Immature natural killer cell (primary cell): ENCODE data around the gene ABCG2. TPM values are rescaled to one million over a fixed set of nuclear protein-coding genes. Genes with fewer than 3 reads are reported as not detected.
A peak's percentile ranks its signal among the peaks of the same experiment; 100 is the strongest.

Experiments used
- DNase-seq, 3 donors: peaks; one replicate each; pipeline ENCODE4 v3.0.0; 2022; ENCODE audit warnings: mixed read lengths in 1 of 3
- H3K27ac Mint-ChIP-seq, 6 donors: one replicate each; pipeline ENCODE4 v1.8.0; 2020; ENCODE audit warnings: mixed read lengths in 6 of 6, mild to moderate bottlenecking in 5 of 6, inconsistent platforms in 4 of 6, moderate library complexity in 3 of 6
- H3K27me3 Mint-ChIP-seq, 3 donors: one replicate each; pipeline ENCODE4 v1.8.0; 2020 to 2021; ENCODE audit warnings: low read depth in 3 of 3, mild to moderate bottlenecking in 3 of 3, mixed read lengths in 3 of 3, moderate library complexity in 3 of 3, inconsistent platforms in 1 of 3
- H3K36me3 Mint-ChIP-seq, 3 donors: one replicate each; pipeline ENCODE4 v1.8.0; 2020; ENCODE audit warnings: mixed read lengths in 3 of 3, inconsistent platforms in 2 of 3, mild to moderate bottlenecking in 2 of 3
- H3K4me1 Mint-ChIP-seq, 2 donors: one replicate each; pipeline ENCODE4 v1.8.0; 2020; ENCODE audit warnings: inconsistent platforms in 2 of 2, mild to moderate bottlenecking in 2 of 2, mixed read lengths in 2 of 2, moderate library complexity in 1 of 2
- H3K4me3 Mint-ChIP-seq, 5 donors: one replicate each; pipeline ENCODE4 v1.8.0; 2020; ENCODE audit warnings: mild to moderate bottlenecking in 5 of 5, mixed read lengths in 5 of 5, inconsistent platforms in 3 of 5, moderate library complexity in 3 of 5
- H3K9me3 Mint-ChIP-seq, 6 donors: one replicate each; pipeline ENCODE4 v1.8.0; 2020; ENCODE audit warnings: mild to moderate bottlenecking in 6 of 6, mixed read lengths in 6 of 6, inconsistent platforms in 4 of 6, moderate library complexity in 3 of 6
- polyA plus RNA-seq, 3 donors: library from polyadenylated mRNA; unstranded; fragments of 300-500 nt; fragmentation: Illumina TruSeq; gene quantifications; one replicate each; pipeline ENCODE4 v1.2.3, GENCODE V29; 2021

Gene ABCG2
- 1 to 10 TPM in 2 of 3 donors, under 1 TPM in 1; 0.69 to 2.5 (median 1.3) TPM for polyA plus RNA-seq

DNA sequence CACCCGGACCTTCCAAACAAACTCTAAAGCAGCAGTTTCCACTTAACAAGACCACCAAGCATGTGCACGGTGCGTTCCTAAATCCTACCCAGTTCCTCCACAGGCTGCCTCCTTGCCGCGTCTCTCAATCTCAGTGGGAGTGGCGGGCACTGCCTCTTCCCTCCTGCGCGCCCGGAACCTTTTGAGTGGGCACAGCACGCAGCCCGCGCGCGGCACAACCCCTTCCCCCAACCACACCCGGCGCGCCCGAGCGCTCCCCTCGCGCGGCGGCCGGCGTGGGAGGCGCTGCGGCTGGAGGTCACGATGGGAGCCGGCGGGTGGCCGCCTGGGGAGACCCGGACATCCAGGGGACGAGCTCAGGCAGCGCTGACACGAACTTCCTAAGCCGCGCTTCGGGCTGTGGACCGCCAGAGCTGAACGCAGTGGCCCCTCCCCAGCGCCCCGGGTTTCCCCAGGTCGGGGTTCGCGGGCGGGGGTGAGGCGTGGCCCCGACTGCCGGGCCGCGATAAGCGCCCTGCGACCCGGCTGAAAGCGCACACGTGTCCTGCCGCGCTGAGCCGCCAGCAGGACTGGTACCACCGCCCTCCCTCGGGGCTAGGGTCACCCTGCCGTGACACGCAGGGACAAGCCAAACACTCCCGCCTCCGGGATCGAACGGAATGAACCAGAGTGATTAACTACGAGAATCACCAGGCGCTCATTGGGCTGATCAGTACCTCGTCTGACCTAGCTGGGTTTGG is at the start of gene ABCG2:
Gene ABCG2, minus strand, starts transcription at position 151 of the 740 bp plus-strand sequence. CDS start 18,644 bp downstream, outside the sequence.
- Mint-ChIP-seq H3K27ac (peak within 1 kb of the TSS in 1 of 6 donors; percentile 57), H3K36me3 (peaks cover 0 to 5% (median 0%) of the 10 kb centered on the region in 3 donors), H3K4me3 (peak within 1 kb of the TSS; percentile 69 to 90 (median 77)), H3K4me1 (peaks cover 11 to 19% of the 10 kb centered on the region in 2 donors), H3K27me3 (peaks cover 0 to 11% (median 5%) of the 10 kb centered on the region in 3 donors), H3K9me3 (no peaks in the 10 kb centered on the region)
- peak; percentile 17 to 45 (median 23) for DNase-seq

DNA sequence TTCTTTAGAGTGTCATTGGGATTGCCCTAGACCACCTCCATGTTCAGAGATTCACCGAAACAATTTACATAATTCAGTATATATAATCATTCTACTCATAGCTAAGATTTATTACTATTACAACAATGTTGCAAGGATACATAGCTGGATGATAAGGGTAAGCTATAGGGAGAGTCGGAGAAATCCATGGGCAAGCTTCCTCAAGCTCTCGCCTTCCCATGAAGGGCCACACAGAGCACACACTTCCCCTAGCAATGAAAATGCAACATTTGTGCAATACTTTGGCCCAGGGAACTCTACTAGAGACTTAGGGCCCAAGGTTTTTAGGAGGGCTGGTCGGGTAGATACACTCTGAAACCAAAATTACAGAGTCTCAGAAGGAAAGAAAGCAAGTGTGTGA is 49.7 kb upstream of the ABCG2 start:
- H3K36me3 Mint-ChIP-seq: no peaks in the 10 kb centered on the region
- no peak for DNase-seq
- no peak overlapping the region for H3K4me3 Mint-ChIP-seq
- H3K27ac Mint-ChIP-seq: no peak overlapping the region
- peaks cover under 1 to 2% (median 1%) of the 10 kb centered on the region in 3 donors for H3K27me3 Mint-ChIP-seq
- H3K4me1 Mint-ChIP-seq: peaks cover 0 to 7% of the 10 kb centered on the region in 2 donors
- H3K9me3 Mint-ChIP-seq: no peaks in the 10 kb centered on the region

DNA sequence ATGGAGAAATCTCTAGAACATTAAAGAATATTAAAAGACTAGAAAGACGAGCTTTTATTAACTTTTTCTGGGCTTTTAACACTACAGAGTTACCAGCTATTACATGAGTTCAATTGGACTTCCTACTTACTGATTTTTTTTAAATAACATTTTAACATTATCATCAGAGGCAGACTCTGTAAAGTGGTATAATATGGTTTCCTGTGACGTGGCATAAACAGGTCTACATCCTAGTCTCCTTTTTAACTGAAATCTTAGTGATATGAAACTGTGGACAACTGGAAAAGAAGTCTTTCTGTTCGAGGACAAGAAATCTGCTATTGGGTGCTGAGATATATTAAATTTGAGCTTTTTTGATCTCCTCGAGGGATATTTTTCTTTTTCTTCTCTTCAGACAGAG is 48.7 kb upstream of the ABCG2 start:
- H3K9me3 Mint-ChIP-seq: no peaks in the 10 kb centered on the region
- DNase-seq: no peak
- no peak overlapping the region for H3K4me3 Mint-ChIP-seq
- H3K27ac Mint-ChIP-seq: no peak overlapping the region
- H3K4me1 Mint-ChIP-seq: peaks cover 0 to 5% of the 10 kb centered on the region in 2 donors
- H3K27me3 Mint-ChIP-seq: peaks cover 0 to 1% (median 0%) of the 10 kb centered on the region in 3 donors
- H3K36me3 Mint-ChIP-seq: no peaks in the 10 kb centered on the region

DNA sequence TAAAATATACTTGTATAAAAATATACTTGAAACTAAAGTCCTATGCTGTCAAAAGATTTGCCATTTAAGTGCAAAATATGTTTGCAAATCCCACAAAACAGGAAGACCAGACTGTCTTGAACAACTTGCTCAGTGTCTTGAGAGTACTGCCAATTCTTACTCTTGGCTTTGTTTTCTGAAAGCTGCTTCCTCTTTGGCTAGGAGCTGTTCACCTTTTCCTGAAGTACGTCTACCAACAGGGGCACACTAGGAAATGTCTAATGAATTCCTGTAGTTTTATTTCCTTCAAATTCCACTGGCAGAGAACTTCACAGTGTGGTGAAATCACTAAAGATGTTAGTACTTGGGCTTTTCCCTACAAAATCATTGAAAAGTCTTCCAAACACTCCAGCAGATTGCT is 46.4 kb upstream of the ABCG2 start:
- Mint-ChIP-seq H3K36me3 (no peaks in the 10 kb centered on the region), H3K4me3 (no peak overlapping the region), H3K9me3 (no peaks in the 10 kb centered on the region), H3K27me3 (peaks cover 0 to 3% (median 0%) of the 10 kb centered on the region in 3 donors), H3K27ac (no peak overlapping the region), H3K4me1 (no peaks in the 10 kb centered on the region)
- no peak for DNase-seq

DNA sequence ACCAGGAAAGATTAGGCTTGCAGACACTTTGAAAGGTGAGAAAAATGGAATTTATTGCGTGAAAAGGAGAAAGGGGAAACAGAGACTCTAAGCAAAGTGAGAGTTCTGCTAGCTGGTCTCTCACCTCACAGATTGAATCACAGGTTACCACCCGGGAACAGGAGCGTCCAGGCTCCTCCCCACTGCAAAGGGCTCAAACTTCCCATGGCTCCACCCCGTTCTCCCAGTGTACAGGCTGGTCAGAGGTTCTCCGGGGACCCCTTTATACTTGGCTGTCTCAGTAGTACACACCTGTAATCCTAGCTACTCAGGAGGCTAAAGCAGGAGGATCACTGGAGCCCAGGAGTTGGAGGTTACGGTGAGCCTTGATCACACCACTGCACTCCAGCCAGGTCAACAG is 44.0 kb upstream of the ABCG2 start:
- no peak overlapping the region for H3K4me3 Mint-ChIP-seq
- H3K9me3 Mint-ChIP-seq: no peaks in the 10 kb centered on the region
- H3K36me3 Mint-ChIP-seq: no peaks in the 10 kb centered on the region
- H3K4me1 Mint-ChIP-seq: no peaks in the 10 kb centered on the region
- no peak overlapping the region for H3K27ac Mint-ChIP-seq
- DNase-seq: no peak
- H3K27me3 Mint-ChIP-seq: peaks cover 0 to 3% (median 0%) of the 10 kb centered on the region in 3 donors

DNA sequence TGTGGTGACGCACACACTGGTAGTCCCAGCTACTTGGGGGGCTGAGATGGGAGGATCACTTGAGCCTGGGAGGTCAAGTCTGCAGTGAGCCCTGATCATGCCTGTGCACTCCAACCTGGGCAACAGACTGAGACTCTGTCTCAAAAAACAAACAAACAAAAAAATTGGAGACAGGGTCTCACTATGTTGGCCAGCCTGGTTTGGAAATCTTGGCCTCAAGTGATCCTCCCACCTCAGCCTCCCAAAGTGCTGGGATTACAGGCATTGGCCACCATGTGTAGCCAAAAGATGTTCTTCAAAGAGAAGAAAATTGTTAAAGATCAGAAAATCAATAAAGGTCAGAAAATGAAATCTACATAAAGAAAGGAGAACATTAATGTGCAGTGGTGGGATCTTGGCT is 41.7 kb upstream of the ABCG2 start:
- Mint-ChIP-seq H3K27ac (no peak overlapping the region), H3K27me3 (peaks cover 0 to 3% (median 2%) of the 10 kb centered on the region in 3 donors), H3K4me1 (no peaks in the 10 kb centered on the region), H3K36me3 (no peaks in the 10 kb centered on the region), H3K4me3 (no peak overlapping the region), H3K9me3 (no peaks in the 10 kb centered on the region)
- DNase-seq: no peak

DNA sequence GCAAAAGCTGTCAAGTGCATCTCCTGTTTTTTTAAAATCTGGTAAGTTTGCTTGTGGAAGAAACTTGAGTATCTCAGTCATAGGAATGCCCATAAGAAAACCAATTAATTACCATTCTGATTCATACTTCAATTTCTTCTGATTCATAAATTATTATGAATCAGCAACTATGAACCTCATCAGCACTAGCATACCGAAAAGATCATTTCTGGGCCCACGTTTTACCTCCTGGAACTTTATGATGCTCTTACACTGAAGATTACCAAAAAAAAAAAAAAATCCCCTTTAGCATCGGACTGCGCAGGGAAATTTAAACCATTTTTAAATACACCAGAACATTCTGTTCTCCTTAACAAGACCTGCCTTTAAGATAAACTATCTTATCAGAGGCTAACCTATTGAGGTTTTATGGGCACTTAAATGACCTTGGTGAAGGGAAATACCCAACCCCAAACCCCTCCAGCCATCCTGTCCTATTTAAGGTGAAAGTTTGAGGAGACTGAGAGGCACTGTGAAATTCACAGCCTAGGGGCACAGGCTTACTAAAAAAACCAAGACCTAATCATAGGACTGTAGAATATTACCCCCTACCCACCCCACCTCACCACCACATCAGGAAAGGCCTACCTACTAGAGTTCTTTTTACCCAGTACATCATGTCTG is 38.2 kb upstream of the ABCG2 start:
- Mint-ChIP-seq H3K27ac (no peak overlapping the region), H3K4me1 (no peaks in the 10 kb centered on the region), H3K27me3 (peaks cover 1 to 7% (median 2%) of the 10 kb centered on the region in 3 donors), H3K36me3 (no peaks in the 10 kb centered on the region), H3K9me3 (no peaks in the 10 kb centered on the region), H3K4me3 (no peak overlapping the region)
- no peak for DNase-seq

DNA sequence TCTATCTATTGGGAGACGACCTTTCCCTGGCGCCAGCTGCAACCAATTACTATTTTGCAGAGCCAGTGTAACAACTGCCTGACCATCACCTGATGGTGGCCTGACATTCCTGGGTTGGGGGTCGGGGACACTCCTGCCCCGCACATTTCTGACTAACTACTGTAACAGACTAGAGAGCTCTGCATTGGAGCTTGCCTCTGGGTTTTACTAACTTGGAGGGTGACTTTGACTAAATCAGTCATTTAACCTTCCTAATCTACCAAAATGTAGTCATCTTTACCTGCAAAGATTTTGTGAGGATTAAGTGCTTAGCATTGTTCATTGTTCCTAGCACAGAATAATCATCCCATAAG is 37.5 kb upstream of the ABCG2 start:
- peaks cover 1 to 7% (median 2%) of the 10 kb centered on the region in 3 donors for H3K27me3 Mint-ChIP-seq
- no peak overlapping the region for H3K4me3 Mint-ChIP-seq
- DNase-seq: no peak
- no peaks in the 10 kb centered on the region for H3K36me3 Mint-ChIP-seq
- H3K27ac Mint-ChIP-seq: no peak overlapping the region
- H3K4me1 Mint-ChIP-seq: no peaks in the 10 kb centered on the region
- H3K9me3 Mint-ChIP-seq: no peaks in the 10 kb centered on the region

DNA sequence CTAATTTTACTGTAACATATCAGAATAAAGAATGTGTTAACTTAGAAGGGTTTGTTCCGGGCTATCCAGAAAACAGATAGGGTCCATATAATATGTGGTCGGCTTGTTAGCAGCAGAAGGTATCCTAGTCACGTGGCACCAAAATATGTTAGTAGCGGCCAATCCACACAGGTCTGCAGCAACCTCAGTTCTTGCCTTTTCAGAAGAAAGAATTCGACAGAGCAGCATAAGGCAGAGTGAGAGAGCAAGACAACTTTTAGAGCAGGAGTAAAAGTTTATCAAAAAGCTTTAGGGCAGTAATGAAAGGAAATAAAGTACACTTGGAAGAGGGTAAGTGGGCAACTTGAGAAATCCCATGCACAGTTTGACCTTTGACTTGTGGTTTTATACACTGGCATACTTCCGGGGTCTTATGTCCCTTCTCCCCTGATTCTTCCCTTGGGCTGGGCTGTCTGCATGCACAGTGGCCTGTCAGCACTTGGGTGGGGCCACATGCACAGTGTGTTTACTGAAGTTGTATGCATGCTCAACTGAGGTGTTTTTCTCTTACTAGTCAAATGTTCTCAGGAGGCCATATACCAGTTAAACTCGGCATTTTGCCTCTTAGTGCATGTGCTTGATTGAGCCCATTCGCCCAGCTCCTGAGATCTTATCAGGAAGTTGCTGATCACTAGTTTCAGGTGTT is 37.0 kb upstream of the ABCG2 start:
- Mint-ChIP-seq H3K4me3 (no peak overlapping the region), H3K27me3 (peaks cover 1 to 7% (median 2%) of the 10 kb centered on the region in 3 donors)

DNA sequence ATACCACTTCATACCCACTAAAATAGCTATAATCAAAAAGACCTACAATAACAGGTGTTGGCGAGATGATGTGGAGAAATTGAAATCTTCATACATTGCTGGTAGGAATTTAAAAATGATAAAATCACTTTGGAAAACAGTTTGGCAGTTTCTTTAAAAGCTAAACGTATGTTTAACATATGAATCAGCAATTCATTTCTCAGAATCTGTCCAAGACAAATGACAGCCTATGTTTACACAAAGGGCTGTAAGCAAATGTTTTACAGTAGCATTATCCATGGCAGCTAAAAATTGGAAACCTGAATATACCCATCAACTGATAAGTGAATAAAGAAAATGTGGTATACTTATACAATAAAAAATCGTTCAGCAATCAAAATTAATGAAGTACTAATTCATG is 33.0 kb upstream of the ABCG2 start:
- Mint-ChIP-seq H3K4me3 (no peak overlapping the region), H3K36me3 (no peaks in the 10 kb centered on the region), H3K9me3 (no peaks in the 10 kb centered on the region), H3K27me3 (peaks cover 0 to 7% (median 1%) of the 10 kb centered on the region in 3 donors), H3K4me1 (no peaks in the 10 kb centered on the region), H3K27ac (no peak overlapping the region)
- DNase-seq: no peak

More for the DNA sequence above, 37.0 kb upstream of the ABCG2 start:
- no peaks in the 10 kb centered on the region for H3K36me3 Mint-ChIP-seq
- DNase-seq: no peak
- H3K4me1 Mint-ChIP-seq: no peaks in the 10 kb centered on the region
- H3K9me3 Mint-ChIP-seq: no peaks in the 10 kb centered on the region
- no peak overlapping the region for H3K27ac Mint-ChIP-seq

DNA sequence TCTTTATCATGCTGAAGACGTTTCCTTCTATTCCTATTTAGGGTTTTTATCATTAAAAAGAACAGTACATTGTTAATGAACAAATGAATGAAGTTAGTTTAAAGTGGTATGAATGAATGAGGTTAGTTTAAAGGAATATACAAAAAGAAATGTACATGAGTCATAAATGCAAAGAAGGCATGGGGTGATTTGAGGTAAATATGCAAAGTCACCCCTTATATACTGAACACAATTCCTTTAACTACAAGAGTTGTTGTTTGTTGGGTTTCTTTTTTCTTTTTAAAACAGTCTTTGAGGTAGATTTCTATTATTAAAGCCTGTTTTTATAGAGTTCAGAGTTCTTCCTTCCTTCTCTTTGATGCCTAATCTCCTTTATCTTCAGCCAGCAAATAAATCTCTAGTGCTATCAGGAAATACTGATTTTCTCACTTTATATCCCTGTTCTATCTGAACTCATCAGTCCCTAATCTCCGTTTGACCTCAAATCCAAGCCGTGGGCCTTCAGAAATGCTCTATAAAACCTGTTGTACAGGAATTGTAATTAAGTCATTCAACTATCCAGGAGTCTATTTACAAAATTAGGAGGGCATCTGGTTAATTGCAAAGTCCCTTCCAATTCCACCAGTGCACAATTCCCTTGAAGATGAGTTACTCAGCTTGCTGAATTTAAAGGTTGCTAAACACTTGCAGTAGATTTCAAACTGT is 31.6 kb upstream of the ABCG2 start:
- H3K36me3 Mint-ChIP-seq: no peaks in the 10 kb centered on the region
- no peaks in the 10 kb centered on the region for H3K9me3 Mint-ChIP-seq
- H3K4me1 Mint-ChIP-seq: no peaks in the 10 kb centered on the region
- H3K4me3 Mint-ChIP-seq: no peak overlapping the region
- peaks cover 0 to 6% (median 1%) of the 10 kb centered on the region in 3 donors for H3K27me3 Mint-ChIP-seq
- DNase-seq: no peak
- H3K27ac Mint-ChIP-seq: no peak overlapping the region

DNA sequence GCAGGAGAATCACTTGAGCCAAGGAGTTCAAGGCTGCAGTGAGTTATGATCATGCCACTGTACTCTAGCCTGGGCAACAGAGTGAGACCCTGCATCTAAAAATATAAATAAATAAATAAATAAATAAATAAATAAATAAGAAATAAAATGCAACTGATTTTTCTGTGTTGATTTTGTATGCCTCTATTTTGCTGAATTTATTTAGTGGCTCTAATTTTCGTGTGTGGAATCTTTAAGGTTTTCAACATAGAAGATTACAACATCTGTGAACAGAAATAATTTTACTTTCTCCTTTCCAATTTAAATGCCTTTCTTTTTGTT is 30.9 kb upstream of the ABCG2 start:
- H3K36me3 Mint-ChIP-seq: no peaks in the 10 kb centered on the region
- H3K4me3 Mint-ChIP-seq: no peak overlapping the region
- DNase-seq: no peak
- H3K27me3 Mint-ChIP-seq: peaks cover 1 to 2% (median 2%) of the 10 kb centered on the region in 3 donors
- H3K27ac Mint-ChIP-seq: no peak overlapping the region
- H3K4me1 Mint-ChIP-seq: no peaks in the 10 kb centered on the region
- H3K9me3 Mint-ChIP-seq: no peaks in the 10 kb centered on the region

DNA sequence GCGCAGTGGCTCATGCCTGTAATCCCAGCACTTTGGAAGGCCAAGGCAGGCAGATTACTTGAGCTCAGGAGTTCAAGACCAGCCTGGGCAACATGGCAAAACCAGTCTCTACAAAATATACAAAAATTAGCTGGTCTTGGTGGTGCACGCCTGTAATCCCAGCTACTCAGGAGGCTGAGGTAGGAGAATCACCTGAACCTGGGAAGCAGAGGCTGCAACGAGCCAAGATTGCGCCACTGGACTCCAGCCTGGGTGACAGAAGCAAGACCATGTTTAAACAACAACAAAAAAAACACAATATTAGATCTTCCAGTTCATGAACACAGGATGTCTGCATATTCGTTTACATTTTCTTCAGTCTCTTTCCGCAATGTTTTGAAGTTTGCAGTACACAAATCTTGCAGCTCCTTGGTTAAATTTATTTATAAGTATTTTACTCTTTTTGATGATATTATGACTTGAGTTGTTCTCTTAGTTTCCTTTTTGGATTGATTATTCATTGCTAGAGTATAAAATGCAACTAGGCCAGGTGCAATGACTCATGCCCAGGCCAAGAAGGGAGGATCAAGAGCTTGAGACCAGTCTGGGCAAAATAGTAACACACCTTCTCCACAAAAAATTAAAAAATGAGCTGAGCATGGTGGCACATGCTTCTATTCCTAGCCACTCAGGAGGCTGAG is 30.4 kb upstream of the ABCG2 start:
- DNase-seq: no peak
- Mint-ChIP-seq H3K4me3 (no peak overlapping the region), H3K27me3 (peaks cover 0 to 2% (median 0%) of the 10 kb centered on the region in 3 donors), H3K36me3 (no peaks in the 10 kb centered on the region), H3K4me1 (no peaks in the 10 kb centered on the region), H3K9me3 (no peaks in the 10 kb centered on the region), H3K27ac (no peak overlapping the region)
